DMS79 (cell line): Measurements from ENCODE around the gene CACNA1H.

Source experiments
- DNase-seq: peaks from one replicate; lab custom pipeline; 2025; lab: John Stamatoyannopoulos, UW

The CACNA1H gene

DNA sequence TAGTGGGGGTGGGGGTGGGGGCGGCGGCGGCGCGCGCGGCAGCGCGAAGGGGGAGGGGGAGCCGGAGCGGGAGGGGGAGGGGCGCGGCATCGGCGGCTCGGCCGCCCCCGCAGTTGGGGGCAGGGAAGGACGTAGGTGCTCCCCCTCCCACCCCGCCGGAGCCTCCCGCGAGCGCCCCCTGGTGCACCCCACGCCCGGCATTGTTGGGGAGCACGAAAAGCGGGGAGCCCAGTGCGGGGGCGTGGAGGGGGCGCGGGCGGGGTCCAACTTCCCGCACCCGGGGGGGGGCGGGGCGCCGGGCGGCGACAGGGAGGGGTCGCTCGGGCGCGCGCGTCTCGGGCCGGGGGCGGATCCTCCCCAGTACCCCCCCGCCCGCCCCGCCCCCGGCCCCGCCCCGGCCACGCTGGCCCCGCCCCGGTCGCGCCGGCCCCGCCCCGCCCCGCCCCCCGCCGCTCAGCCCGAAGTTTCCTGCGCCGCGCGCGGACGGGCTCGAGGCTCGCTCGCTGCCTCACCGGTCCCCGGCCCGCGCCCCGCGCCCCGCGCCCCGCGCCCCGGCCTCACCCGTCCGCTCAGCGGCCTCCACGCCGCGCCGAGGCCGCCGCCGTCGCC lies at the start of gene CACNA1H:
Gene CACNA1H, plus strand, starts transcription at position 456 of the 609 bp plus-strand sequence. CDS start 632 bp downstream, outside the sequence.
- DNase-seq = no peak

DNA sequence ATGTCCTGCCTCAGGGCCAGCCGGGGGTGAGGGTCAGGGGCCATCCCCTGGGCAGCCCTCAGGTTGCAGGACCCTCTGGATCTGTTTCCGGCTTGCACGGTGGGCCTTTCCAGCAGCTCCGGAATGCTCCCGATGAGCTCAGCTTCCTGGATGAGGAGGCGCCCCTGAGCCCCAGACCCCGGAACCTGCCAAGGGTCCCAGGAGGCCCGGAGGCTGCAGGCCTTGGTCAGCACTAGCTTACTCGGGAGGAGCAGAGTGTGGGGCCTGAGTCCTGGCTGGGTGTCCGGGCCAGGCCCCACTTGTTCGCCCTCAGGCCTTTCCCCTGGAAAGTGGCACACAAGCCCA lies 49.3 kb upstream of the CACNA1H start:
- DNase-seq = no peak

DNA sequence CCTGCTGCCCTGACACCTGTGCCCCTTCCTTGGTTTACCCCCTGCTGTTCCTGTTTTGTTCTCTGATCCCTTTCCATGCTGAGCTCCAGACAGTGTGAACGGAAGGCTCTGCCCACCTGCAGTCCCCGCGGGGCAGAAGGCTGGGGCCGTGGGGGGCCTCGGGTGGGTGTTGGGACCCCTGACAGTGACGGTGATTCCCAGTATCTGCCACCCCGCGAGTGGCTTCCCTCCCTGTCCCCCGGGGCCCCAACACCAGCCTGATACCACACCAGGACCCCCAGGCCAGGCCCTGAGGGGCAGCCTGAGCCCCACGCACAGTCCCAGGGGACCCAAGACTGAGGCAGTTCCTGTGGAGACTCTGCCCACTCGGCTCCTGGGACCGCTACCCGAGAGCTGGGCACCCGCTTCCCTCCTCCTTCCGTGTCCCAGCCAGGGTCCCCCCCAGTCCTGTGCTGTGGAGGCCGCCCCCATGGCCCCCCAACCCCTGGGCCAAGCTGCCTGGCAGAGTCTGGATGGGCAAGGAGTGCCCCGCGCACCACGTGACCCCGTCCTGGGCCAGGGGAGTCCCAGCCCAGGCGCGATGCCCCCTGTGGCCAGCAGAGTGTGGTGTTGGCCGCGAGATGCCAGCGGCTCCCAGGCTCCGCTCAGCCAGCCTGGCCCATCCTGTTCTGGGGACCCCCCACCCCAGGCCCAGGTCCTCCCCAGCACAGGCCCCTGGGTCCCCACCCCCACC lies 46.9 kb upstream of the CACNA1H start:
- DNase-seq = no peak

- no peak for DNase-seq
These were observed 46.2 kb upstream of the CACNA1H start for GRCh38 chr16:1106659-1107058.

DNA sequence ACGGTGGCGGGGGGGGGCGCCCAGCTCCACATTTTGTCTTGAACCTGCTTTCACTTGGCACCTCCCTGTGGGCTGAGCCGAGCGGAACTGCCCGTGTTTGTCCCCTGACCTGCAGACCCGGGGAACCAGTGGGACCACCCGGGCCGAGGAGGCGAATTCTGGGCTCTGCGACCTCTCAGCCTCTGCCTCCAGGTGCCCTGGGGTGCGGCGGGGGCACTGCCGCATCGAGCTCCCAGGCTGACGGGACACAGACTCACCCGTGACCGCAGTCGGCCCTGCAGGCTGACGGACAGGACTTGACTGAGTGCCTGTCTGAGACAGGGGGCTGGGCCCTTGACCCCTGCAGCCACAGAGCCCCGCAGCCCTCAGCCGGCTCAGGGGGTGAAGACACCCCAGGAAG lies 45.8 kb upstream of the CACNA1H start:
- no peak for DNase-seq

DNA sequence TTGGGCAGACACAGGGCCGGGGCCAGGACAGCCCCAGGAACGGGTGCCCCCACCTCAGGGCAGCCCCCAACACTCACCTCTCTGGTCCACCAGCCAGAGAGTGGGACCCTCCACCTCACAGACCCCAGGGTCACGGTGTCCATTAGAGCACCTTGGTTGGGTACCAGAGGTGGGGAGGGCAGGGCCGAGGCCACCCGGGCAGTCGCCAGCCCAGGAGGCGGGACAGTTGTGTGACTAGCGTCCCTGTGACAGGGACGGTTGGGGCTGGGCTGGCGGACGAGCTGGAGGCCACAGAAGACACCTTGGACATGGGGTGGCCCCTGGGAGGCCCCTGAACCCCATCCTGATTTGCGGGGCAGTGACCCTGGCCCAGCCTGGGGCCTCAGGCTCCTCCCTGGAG lies 45.2 kb upstream of the CACNA1H start:
- no peak for DNase-seq

DNA sequence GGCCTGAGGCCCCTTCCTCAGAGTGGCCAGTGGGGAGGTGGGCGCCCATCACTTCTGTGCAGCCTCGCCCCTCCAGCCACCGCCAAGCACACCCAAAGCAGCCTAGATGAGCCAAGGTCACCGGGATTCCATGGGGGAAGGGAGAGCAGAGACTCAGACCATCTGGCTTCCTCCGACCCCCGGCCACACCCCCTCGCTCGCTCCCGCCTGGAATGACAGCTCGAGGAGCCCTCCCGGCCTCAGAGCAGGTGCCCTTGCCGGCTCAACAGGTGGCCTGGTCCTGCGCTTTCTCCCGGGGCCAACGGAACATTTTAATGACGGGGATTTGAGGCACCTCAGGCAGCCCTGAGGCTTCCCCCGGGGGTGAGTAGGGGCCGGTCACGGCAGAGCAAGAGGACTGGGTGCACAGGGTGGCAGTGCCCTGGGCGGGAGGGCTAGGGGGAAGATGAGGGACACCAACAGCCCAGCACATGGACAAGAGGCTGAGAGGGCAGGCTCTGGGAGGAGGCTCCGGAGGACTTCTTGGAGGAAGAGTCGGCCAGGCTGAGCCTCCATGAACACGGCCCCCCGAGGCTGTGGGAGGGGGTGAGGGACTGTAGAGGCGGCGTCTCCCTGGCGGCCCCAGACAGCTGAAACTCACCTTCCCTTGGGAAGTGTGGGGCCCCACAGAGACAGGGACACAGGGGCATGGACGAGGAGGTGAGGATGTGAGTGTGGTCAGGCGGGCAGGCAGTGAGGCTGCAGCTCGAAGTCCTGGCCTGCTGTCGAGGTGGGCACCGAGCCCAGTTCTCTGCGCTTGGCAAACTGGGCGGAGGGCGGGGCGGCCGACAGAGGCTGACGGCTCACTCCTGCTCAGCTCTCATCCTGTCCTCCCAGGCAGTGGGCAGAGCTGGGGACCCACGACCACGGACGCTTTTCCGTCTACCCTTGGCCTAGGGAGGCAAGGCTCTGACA lies 44.3 kb upstream of the CACNA1H start:
- no peak for DNase-seq

DNA sequence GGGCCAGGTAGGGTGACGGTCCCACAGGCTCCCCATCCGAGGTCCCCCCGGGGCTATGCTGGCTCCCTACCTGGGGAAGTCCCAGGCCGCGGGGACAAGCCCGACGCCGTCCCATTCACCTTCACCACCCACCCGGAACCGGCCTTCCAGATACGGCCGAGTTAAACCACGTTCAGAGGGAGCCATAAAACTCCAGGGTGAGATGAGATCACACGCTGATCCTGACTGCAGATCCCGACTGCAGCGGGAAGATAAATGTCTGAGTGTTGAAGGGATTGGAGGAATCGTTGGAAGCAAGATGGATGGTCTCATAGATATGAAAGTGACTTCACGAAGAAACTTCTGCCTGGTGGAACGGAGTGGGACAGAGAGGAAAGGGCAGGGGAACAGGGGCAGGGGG lies 43.3 kb upstream of the CACNA1H start:
- no peak for DNase-seq

GRCh38 chr16:1112506-1113184 lies 40.3 kb upstream of the CACNA1H start:
- no peak for DNase-seq

GRCh38 chr16:1113489-1113888 lies 39.4 kb upstream of the CACNA1H start:
- DNase-seq = no peak

- DNase-seq = no peak
These were observed 38.9 kb upstream of the CACNA1H start for GRCh38 chr16:1113889-1114526.

- DNase-seq = no peak
These were observed 36.2 kb upstream of the CACNA1H start for GRCh38 chr16:1116693-1117077.

- DNase-seq = no peak
These were observed 35.6 kb upstream of the CACNA1H start for GRCh38 chr16:1117176-1117900.

DNA sequence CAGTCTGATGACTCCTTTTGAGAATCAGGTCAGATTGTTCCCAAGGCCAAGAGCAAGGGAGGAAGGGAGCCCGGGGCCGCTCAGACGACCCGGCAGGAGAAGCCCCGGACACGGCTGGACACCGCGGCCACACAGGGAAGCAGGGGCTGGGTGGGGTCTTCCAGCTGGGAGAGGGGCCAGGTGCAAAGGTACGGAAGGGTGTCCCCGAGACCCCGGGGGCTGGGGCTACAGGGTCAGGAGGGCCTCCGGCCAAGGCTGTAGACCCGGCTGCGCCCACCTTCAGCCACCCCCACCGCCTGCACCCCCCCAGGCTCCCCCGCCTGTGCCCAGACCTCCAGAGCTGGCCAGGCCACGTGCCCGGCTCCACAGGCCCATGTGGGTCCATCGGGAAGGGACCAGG lies 35.0 kb upstream of the CACNA1H start:
- DNase-seq = no peak

- no peak for DNase-seq
These were observed 33.8 kb upstream of the CACNA1H start for GRCh38 chr16:1119129-1119528.

DNA sequence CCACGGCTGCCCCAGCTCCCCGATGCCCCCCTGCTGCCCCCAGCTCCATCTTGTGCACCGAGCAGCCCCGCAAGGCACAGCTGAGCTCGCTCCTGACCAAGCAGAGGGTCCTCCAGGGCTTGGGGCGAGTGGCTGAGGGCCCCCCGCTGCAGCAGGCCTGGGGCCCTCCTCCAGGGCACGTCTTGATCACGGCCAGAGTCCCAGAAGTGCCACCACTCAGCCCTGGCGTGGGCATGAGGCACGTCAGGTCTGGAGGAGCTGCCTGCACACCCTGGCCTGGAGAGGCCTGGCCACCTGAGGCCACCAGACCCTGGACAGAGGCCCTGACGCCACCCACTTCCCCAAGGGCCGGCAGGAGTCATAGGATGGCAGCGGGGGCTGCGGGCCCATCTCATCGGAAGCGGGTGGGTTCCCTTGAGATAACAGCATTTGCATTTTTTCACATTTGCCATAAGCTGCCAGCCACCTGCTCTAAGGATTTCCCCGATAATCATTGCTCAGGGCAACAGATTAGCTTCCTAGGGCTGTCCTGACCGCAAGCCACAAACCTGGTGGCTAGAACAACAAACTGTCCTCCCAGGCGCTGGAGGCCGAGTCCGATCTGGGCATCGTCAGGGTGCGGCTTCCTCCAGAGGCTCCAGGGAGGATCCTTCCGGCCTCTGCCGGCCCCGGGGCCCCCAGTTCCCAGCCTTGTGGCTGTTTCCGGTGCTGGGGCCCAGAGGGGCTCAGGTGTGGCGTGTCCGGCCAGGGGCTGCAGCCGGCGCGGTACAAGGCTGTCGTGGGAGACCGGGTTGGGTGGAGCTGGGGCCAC lies 32.9 kb upstream of the CACNA1H start:
- no peak for DNase-seq

- no peak for DNase-seq
These were observed 32.3 kb upstream of the CACNA1H start for GRCh38 chr16:1120577-1120941.

DNA sequence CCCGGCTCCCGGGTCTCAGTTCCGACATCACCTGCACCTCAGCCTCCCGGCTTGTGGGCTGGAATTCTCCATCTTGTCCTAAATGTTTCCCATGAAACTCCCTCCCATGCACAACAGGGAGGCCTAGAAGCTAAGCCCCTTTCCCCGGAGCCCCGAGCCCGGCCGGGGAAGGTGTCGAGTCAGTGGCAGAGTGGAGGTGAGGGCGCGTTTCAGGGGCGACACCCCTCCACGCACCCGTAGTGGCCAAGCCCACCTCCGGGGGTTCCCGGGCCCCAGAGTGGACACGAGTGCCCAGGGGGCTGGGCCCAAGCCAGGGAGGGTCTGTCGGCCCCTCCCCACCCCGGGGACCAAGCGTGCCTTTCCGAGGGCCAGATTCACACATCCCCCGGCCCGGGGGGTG lies 31.9 kb upstream of the CACNA1H start:
- DNase-seq = no peak

DNA sequence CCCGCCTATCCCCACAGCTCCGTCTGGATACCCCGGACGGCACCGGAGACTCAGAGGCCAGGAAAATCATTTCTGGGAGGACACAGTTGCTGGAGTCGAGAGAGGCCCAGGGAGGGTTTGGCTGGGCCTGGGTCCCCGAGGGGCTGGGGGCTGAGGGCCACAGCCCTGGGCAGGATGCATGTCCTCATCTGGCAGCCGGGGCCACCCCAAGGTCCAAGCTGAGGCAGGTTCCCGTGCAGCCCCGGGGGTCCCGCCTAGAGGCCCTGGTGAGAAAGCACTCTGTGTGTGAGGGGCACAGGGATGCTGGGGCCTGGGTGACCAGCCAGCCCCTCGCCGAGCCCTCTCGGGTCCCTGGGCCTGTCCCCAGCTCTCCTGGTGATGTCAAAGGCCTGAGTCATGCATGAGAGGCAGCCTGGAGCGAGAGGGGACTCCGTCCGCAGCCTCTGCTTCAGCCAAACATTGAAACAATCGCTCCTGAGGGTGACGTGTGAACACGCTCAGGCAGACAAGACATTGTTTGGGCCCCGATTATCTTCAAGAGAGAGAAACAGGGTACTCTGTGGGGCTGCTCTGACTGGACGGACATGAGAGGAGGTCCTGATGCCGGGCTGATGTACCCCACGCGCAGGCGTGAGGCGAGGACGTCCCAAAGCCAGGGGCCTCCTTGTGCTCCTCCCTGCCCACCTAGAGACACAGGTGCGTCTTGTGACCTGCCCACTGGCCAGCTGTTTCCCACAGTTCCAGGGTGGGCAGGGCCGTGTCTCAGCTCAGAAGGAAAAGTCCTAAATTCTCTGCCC lies 31.1 kb upstream of the CACNA1H start:
- no peak for DNase-seq

GRCh38 chr16:1122398-1122765 lies 30.5 kb upstream of the CACNA1H start:
- DNase-seq = no peak
